Activated CD4-positive, alpha-beta T cell treated with anti-CD3 and anti-CD28 coated beads, Interleukin-2, Interleukin-6, amounts not matched to agents 100 ng/mL and 50 ng/mL, durations not matched to agents 16 hours and 8 hours (primary cell): ENCODE measurements around the gene KMT2A.
"Not testable (repeated sequence)": the region's sequence is repeated elsewhere in the genome, so short reads cannot be mapped to it uniquely, and the experiment has no call there.

Source experiments
- DNase-seq: peaks from one replicate; pipeline ENCODE4 v3.0.0-alpha.2; 2020

Gene KMT2A

GRCh38 chr11:118533769-118534729, 97.8 kb downstream of the KMT2A start:
- no peak for DNase-seq

GRCh38 chr11:118535261-118535660, 99.0 kb downstream of the KMT2A start:
- no peak for DNase-seq

GRCh38 chr11:118536726-118537125, 100.4 kb downstream of the KMT2A start:
- DNase-seq, result no peak

- DNase-seq, result no peak
Measured at GRCh38 chr11:118537409-118537980, 101.2 kb downstream of the KMT2A start.

- DNase-seq, result no peak
Measured at GRCh38 chr11:118544010-118544646, 107.8 kb downstream of the KMT2A start.

- DNase-seq, result no peak
Measured at GRCh38 chr11:118544647-118545010, 108.3 kb downstream of the KMT2A start.

- no peak for DNase-seq
Measured at GRCh38 chr11:118545533-118545932, 109.2 kb downstream of the KMT2A start.

- no peak for DNase-seq
Measured at GRCh38 chr11:118547132-118547531, 110.8 kb downstream of the KMT2A start.

GRCh38 chr11:118552341-118552740, 116.0 kb downstream of the KMT2A start:
- no peak for DNase-seq

GRCh38 chr11:118560806-118561205, 124.5 kb downstream of the KMT2A start:
- DNase-seq, result no peak

GRCh38 chr11:118565051-118565450, 128.8 kb downstream of the KMT2A start:
- no peak for DNase-seq

- no peak for DNase-seq
Measured at GRCh38 chr11:118569670-118570069, 133.4 kb downstream of the KMT2A start.

GRCh38 chr11:118570787-118571186, 134.5 kb downstream of the KMT2A start:
- no peak for DNase-seq

- DNase-seq, result not testable (repeated sequence)
Measured at GRCh38 chr11:118571701-118572060, 135.4 kb downstream of the KMT2A start.

GRCh38 chr11:118572061-118572980, 136.0 kb downstream of the KMT2A start, which contains the start of gene ARCN1:
ARCN1 (plus strand) TSS chr11:118572409; CDS start chr11:118572548, 139 bp downstream.
- peak; percentile 87 for DNase-seq

GRCh38 chr11:118572981-118573550, 136.8 kb downstream of the KMT2A start:
- DNase-seq, result peak; percentile 67

GRCh38 chr11:118574636-118575035, 138.3 kb downstream of the KMT2A start:
- no peak for DNase-seq
